Hepatocyte (in vitro differentiated cells): ENCODE measurements around the gene CNTNAP2.

Experiments
- CTCF ChIP-seq: fragments of 200-600 bp; sonication (generic); IDR thresholded peaks from 2 replicates; pipeline ENCODE4 v1.5.1; 2016; ENCODE audit warnings: antibody characterized with exemption, mild to moderate bottlenecking; ENCODE audit not compliant: poor library complexity
- EZH2 ChIP-seq: fragments of 200-600 bp; sonication (generic); IDR thresholded peaks from 2 replicates; pipeline ENCODE4 v1.6.1; 2016; ENCODE audit warnings: antibody characterized with exemption, mild to moderate bottlenecking, borderline replicate concordance
- EZH2phosphoT487 ChIP-seq: fragments of 200-600 bp; sonication (generic); IDR thresholded peaks from one replicate; pipeline ENCODE4 v1.6.1; 2018; ENCODE audit warnings: antibody characterized with exemption, mild to moderate bottlenecking, low read depth, moderate library complexity; ENCODE audit not compliant: unreplicated experiment, severe bottlenecking

- TF ChIP-seq CTCF (no peak), EZH2 (no peak), EZH2phosphoT487 (no peak)
These were observed 2063.5 kb downstream of the CNTNAP2 start for GRCh38 chr7:148180075-148180474.
